CD1c-positive myeloid dendritic cell (primary cell): Measurements from ENCODE around the gene PRCC.
A peak's percentile ranks its signal among the peaks of the same experiment; 100 is the strongest.

Experiments
- DNase-seq: peaks from one replicate; pipeline ENCODE4 v3.0.0-alpha.2; 2016; ENCODE audit errors: extremely low spot score

The PRCC gene

DNA sequence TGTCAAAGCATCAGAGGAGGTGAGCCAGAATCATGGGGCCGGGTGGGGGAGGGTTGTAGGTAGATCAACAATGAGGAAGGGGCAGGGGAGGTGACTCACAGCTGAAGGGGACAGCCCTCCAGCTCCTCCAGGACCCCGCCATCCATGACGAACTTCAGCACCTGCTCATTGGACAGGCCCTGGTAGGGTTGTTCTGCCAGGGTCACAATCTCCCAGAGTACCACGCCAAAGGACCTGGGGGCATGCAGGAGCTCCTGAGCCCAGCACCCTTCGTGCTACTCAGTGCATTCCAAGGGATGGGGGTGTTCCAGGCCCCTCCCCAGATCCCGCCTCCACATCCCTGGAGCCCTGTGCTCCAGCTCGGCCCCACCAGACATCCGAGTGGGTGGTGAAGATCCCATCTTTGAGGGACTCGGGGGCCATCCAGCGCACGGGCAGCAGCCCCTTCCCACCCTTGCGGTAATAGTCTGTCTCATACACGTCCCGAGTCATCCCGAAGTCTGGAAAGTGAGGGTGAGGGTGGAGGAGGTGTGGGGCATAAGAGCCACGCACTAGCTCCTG, 74.0 kb downstream of the PRCC start:
- no peak for DNase-seq

DNA sequence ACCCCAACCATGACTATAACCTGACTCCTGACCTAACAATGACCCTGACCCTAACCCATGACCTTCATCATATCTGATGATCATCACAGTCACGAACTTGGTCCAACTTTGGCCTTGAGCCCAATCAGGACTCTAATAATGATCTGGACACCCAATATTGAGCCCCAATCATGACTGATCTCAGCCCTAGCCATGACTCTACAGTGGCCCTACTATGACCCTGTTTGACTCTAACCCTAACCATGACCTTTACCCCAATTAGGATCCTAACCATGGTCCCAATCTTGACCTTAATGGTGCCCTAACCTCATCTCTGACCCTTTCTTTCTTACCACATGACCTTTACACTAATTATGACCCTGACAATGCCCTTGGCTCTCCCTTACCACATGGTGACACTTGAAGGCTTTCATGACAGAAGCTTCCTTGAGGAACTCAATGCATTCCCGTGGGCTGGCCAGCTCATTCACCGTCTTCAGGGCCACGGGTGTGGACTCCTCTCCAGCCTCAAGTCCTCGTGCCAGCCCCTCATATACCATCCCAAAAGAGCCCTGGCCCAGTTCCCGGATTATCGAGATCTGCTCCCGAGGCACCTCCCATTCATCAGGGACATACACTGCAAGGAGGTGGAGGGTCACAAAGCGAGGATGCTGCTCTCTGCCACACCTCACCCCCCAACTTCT, 75.4 kb downstream of the PRCC start:
- DNase-seq: no peak

DNA sequence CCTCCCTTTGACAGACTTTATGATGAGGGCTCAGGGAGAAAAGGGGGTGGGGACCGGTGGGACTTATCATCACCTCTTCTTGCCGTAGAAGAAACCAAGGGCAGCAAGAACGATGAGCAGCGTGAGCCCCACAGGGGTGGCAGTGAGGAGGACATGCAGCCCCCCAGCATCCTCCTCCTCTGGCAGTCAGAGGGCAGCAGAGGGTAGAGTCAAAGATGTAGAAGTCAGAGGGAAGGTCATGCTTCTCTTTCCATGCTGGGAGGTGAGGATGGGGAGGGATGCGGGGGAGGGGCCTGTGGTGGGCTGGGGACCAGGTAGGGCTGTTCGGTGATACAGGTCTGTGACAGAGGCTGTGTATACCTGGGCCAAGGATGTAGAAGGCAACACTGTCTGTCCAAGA, 76.8 kb downstream of the PRCC start:
- no peak for DNase-seq

DNA sequence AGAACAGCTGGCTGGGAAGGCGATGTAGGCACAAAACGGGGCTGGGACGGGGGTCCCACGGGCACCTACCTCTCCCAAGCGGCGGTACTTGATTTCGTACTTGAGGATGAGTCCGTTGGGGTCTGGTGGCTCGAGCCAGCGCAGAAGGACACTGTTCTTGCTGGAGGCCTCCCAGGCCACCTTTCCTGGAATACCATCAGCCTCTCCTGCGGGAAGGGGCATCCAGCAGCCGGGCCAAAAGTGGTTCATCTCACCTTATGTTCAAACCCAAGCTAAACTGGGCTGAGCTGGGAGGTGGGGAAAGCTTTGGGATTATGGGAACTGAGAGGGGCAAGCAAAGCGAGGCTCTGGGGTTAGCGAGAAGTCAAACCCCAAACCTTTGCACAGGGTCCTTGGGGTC, 77.3 kb downstream of the PRCC start:
- no peak for DNase-seq

DNA sequence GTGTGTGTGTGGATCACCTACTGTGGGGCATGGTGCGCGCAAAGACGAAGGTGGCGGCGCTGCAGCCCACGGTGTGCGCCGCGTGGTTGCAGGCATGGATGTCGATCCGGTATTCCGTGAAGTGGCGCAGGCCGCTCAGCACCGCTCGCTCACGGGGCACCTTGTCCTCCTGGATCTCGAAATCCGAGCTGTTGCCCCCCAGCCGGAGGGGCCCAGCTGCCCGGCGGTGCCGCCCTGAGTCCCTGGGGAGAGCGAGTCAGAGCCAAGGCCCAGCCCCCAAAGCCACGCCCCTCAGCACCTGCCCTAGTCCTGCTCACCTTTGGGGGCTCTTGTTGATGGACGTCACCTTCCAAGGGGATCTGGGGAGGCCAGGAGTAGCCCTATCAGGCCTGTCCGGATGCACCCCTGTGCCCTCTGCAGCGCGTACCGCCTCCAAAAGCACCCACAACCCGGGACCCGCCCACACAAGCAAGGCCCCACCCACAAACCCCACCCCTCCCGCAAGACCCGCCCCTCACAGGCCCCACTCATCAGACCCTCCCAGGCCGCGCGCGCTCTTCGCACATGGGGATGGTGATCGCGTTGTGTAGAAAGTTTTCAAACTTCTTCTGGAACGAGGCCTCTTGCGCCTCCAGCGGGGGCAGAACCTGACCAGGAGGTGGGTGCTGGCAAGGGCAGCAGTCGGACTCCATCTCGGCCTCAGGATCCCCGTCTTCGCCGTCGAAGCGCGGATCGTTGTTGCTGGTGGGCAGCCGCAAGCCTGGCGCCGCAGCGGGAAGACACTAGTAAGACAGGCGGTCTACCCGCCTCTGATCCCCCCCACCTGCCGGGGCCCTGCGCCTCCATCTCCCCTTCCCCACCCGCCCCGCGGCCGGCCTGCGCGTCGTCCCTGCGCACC, 78.0 kb downstream of the PRCC start:
- DNase-seq: peak; percentile 30

DNA sequence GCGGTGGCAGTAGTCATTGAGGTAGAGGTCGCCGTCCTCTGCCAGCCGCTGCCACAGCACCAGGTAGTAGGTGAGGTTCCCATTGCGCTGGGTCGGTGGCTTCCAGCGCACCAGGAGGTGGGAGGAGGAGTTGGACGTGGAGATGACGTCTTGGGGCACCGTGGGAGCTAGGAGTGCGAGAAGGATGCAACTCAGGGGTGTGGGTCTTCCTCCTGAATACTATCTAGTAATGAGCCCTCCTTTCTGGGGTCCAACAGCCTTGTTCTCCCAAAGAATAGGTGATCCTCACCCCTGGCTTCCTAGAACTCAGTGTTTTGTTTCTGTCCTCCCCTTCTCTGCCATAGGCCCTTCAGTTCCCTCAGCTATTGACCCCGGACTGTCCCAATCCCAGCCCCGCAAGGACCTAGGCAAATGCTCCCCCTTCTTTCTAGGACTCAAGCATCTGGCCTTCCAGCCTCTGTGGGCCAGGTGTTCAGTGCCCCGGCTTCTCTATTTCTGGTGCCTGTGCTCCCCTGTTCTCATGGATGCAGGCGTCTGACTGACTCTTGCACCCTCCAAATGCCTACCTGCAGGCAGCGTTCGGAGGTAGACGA, 78.7 kb downstream of the PRCC start:
- no peak for DNase-seq

DNA sequence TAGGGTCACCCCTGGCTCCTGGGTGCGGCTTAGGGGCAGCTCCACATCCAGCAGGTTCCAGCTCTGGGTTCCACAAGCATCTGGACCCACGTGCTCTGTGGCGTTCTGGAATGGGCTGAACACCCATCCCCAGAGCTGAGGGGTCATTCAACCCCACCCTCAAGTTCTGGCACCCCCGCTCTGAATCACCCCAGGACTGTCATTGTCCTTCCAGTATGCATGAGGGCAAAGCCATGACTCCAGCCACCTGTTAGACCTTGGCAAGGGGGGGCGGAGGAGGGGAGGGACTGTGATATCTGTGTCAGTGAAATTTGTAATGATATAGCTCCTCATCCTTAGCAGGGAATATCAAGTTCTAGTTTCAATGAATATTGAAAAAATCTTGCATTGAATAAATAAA, 79.3 kb downstream of the PRCC start:
- DNase-seq: no peak

DNA sequence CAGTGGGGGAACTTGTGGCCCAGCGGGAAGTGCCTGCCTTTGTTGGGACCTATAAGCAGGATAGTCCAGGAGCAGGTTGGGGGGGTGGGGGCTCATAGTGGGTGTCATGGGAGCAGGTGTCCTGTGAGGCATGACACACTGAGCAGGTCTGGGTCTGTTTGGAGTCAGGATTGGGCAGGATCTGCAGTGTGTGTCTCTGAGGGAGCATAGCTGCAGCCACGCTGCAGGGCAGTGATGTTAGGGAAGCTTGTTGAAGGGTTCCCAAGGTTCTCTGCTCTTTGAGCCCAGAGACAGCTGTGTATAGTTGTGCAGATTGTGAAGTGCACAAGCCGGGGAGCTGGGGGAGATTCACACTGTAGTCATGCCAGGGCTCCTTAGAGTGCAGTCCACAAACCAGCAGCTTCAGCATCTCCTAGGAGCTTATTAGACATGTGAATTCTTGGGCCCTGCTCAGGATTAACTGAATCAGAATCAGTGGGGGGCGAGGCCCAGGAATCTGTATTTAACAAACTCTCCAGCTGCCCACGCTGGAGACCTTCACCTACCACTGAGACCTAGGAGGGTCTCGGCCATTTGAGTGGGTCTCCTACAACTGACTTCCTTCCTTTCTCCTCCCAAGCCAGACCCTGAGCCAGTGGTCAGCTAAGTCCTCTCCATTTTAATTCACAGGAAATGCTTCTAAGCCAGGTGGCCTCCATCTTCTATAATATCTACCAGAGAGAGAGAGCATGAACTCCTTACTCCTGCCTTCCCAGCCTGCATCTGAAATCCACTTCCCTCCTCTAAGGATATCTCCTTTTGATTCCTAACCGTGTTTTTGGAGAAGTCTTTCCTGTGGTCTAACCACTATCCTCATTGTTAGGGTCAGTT, 80.5 kb downstream of the PRCC start:
- DNase-seq: no peak

DNA sequence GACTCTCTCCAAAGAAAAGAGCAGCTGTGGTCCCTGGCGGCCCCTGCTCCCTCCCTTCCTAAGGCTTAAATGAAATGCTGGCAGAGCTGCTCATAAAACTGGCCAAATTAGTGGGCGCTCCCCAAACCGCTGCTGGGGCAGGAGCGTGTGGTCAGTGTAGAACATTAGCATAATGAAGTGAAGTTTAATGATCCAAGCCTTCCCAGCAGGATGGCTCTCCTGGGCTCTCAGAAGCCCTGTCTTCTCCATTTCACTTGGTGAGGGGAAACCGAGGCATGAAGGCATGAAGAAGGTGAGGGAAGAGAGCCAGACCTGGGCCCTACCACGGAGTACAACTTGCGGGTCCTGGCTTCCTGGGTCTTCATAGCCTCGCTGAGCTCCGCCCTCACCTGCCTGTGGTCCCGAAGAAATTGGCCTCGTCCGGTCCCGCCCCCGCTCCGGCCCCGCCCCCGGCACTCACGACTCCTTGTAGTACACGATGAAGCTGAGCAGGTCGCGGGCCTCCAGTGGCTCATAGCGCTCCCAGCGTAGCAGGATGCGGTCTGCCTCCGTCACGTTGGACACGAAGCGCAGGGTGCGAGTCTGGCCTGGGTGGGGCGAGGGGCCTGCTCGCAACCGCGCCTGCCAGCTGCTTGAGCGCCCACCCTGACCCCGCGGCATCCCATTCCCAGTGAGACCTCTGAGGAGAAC, 81.3 kb downstream of the PRCC start:
- DNase-seq: no peak

DNA sequence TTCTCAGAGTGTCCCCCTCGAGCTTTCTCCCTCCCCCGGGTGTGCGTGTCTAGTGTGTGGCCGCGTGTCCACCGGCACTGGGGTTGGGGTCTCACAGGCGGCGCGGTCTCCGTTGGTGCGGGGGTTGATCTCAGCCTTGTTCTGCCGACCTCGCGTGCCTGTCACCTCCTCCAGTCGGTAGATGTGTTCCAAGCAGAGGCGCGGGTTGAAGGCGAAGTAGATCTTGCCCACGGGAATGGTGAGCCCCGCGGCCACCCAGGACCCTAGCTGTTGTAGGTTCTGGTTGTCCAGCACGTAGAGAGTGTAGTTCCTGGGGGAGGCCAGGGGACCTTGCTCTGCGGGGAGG, 81.8 kb downstream of the PRCC start:
- DNase-seq: no peak
